Activated naive CD4-positive, alpha-beta T cell treated with anti-CD3 and anti-CD28 coated beads, Interleukin-2, amount 50 U/mL, for 72 hours (primary cell): ENCODE data around the gene C10orf105. TPM values are rescaled to one million over a fixed set of nuclear protein-coding genes. Genes with fewer than 3 reads are reported as not detected.

Experiments
- ATAC-seq, 2 donors: fragments of 150-1000 bp; cut with Tn5 transposase; 2 replicates each; pipeline ENCODE4 v1.10.0; 2021; ENCODE audit warnings: mild to moderate bottlenecking in 2 of 2, moderate library complexity in 2 of 2
- DNase-seq, 2 donors: peaks; one replicate each; pipeline ENCODE4 v3.0.0; 2021 to 2022; ENCODE audit warnings: low spot score in 2 of 2
- H3K27ac Mint-ChIP-seq, 2 donors: one replicate each; pipeline ENCODE4 v1.8.0; 2022; ENCODE audit warnings: mild to moderate bottlenecking in 2 of 2, mixed read lengths in 2 of 2
- H3K36me3 Mint-ChIP-seq, 2 donors: one replicate each; pipeline ENCODE4 v1.8.0; 2022; ENCODE audit warnings: mixed read lengths in 2 of 2
- H3K9me3 Mint-ChIP-seq, 2 donors: one replicate each; pipeline ENCODE4 v1.8.0; 2022; ENCODE audit warnings: mixed read lengths in 2 of 2
- total RNA-seq, 2 donors: library from RNA; stranded (reverse); gene quantifications; one replicate each; pipeline ENCODE4 v1.2.3, GENCODE V29; 2022

Gene C10orf105
- total RNA-seq, 2 donors from 2014 or later, result 0.45 to 0.68 TPM

GRCh38 chr10:71743866-71744265 lies 24.3 kb upstream of the C10orf105 start:
- no peak for ATAC-seq
- H3K27ac Mint-ChIP-seq, result peak overlapping the region in 1 of 2 donors; percentile 90
- H3K9me3 Mint-ChIP-seq, result peaks cover 0 to 4% of the 10 kb centered on the region in 2 donors
- peaks cover 13 to 21% of the 10 kb centered on the region in 2 donors for H3K36me3 Mint-ChIP-seq
- no peak for DNase-seq

GRCh38 chr10:71743089-71743838 lies 23.7 kb upstream of the C10orf105 start:
- ATAC-seq, result peak in 1 of 2 donors; percentile 20
- Mint-ChIP-seq H3K36me3 (peaks cover 13 to 15% of the 10 kb centered on the region in 2 donors), H3K27ac (peak overlapping the region; percentile 72 to 90), H3K9me3 (peaks cover 0 to 4% of the 10 kb centered on the region in 2 donors)
- DNase-seq, result no peak

- Mint-ChIP-seq H3K36me3 (peaks cover 13 to 14% of the 10 kb centered on the region in 2 donors), H3K27ac (peak overlapping the region; percentile 73 to 90), H3K9me3 (peaks cover 0 to 4% of the 10 kb centered on the region in 2 donors)
- ATAC-seq (peak in 1 of 2 donors; percentile 33), DNase-seq (no peak)
Observed at GRCh38 chr10:71742301-71743088, 22.9 kb upstream of the C10orf105 start.

GRCh38 chr10:71741671-71742070 lies 22.1 kb upstream of the C10orf105 start:
- H3K27ac Mint-ChIP-seq, result peak overlapping the region; percentile 90 to 95
- peaks cover 11 to 13% of the 10 kb centered on the region in 2 donors for H3K36me3 Mint-ChIP-seq
- H3K9me3 Mint-ChIP-seq, result peaks cover 0 to 4% of the 10 kb centered on the region in 2 donors
- no peak for DNase-seq
- ATAC-seq, result no peak

- DNase-seq (no peak), ATAC-seq (no peak)
- Mint-ChIP-seq H3K9me3 (peaks cover 0 to 4% of the 10 kb centered on the region in 2 donors), H3K27ac (peak overlapping the region; percentile 90 to 95), H3K36me3 (peaks cover 11 to 13% of the 10 kb centered on the region in 2 donors)
Observed at GRCh38 chr10:71741029-71741428, 21.5 kb upstream of the C10orf105 start.

- ATAC-seq (no peak), DNase-seq (no peak)
- Mint-ChIP-seq H3K9me3 (peaks cover 0 to 4% of the 10 kb centered on the region in 2 donors), H3K36me3 (peaks cover 11 to 13% of the 10 kb centered on the region in 2 donors), H3K27ac (peak overlapping the region; percentile 50 to 90)
Observed at GRCh38 chr10:71740069-71740653, 20.6 kb upstream of the C10orf105 start.

GRCh38 chr10:71739358-71739900 lies 19.9 kb upstream of the C10orf105 start:
- DNase-seq (no peak), ATAC-seq (no peak)
- H3K9me3 Mint-ChIP-seq, result peaks cover 0 to 4% of the 10 kb centered on the region in 2 donors
- H3K27ac Mint-ChIP-seq, result peak overlapping the region; percentile 90 to 92
- peaks cover 11 to 13% of the 10 kb centered on the region in 2 donors for H3K36me3 Mint-ChIP-seq

- DNase-seq (no peak), ATAC-seq (no peak)
- H3K36me3 Mint-ChIP-seq, result peaks cover 9% of the 10 kb centered on the region in 2 donors
- peak overlapping the region; percentile 90 to 99 for H3K27ac Mint-ChIP-seq
- peaks cover 4 to 9% of the 10 kb centered on the region in 2 donors for H3K9me3 Mint-ChIP-seq
Observed at GRCh38 chr10:71737834-71738197, 18.2 kb upstream of the C10orf105 start.

- H3K9me3 Mint-ChIP-seq, result peaks cover 4 to 9% of the 10 kb centered on the region in 2 donors
- no peak for DNase-seq
- peaks cover 3% of the 10 kb centered on the region in 2 donors for H3K36me3 Mint-ChIP-seq
- peak; percentile 76 to 80 for ATAC-seq
- peak overlapping the region; percentile 90 to 99 for H3K27ac Mint-ChIP-seq
Observed at GRCh38 chr10:71737001-71737833, 17.6 kb upstream of the C10orf105 start.

GRCh38 chr10:71736570-71736952 lies 17.0 kb upstream of the C10orf105 start:
- ATAC-seq, result peak; percentile 13 to 29
- DNase-seq, result no peak
- H3K9me3 Mint-ChIP-seq, result peaks cover 4 to 8% of the 10 kb centered on the region in 2 donors
- peak overlapping the region; percentile 90 to 99 for H3K27ac Mint-ChIP-seq
- no peaks in the 10 kb centered on the region for H3K36me3 Mint-ChIP-seq

GRCh38 chr10:71735709-71736569 lies 16.4 kb upstream of the C10orf105 start:
- ATAC-seq (peak; percentile 43 to 56), DNase-seq (peak in 1 of 2 donors; percentile 55)
- peaks cover 4% of the 10 kb centered on the region in 2 donors for H3K9me3 Mint-ChIP-seq
- peak overlapping the region; percentile 90 to 99 for H3K27ac Mint-ChIP-seq
- no peaks in the 10 kb centered on the region for H3K36me3 Mint-ChIP-seq

- no peaks in the 10 kb centered on the region for H3K36me3 Mint-ChIP-seq
- H3K27ac Mint-ChIP-seq, result peak overlapping the region; percentile 90 to 99
- peaks cover 4% of the 10 kb centered on the region in 2 donors for H3K9me3 Mint-ChIP-seq
- ATAC-seq (no peak), DNase-seq (no peak)
Observed at GRCh38 chr10:71734797-71735196, 15.2 kb upstream of the C10orf105 start.

GRCh38 chr10:71731791-71732190 lies 12.2 kb upstream of the C10orf105 start:
- Mint-ChIP-seq H3K27ac (peak overlapping the region; percentile 29 to 80), H3K9me3 (peaks cover 4% of the 10 kb centered on the region in 2 donors), H3K36me3 (no peaks in the 10 kb centered on the region)
- DNase-seq (no peak), ATAC-seq (no peak)

GRCh38 chr10:71729161-71729636 lies 9.6 kb upstream of the C10orf105 start:
- no peak for ATAC-seq
- Mint-ChIP-seq H3K9me3 (peaks cover 4% of the 10 kb centered on the region in 2 donors), H3K27ac (peak overlapping the region; percentile 92 to 96), H3K36me3 (no peaks in the 10 kb centered on the region)
- DNase-seq, result no peak
